IPS-15b (cell line): ENCODE measurements around the gene TMEM164.

ENCODE experiments used
- H3K27me3 ChIP-seq: one replicate; pipeline ENCODE4 v1.6.1; 2013; ENCODE audit warnings: low read length; ENCODE audit not compliant: control insufficient read depth, insufficient read depth
- H3K36me3 ChIP-seq: one replicate; pipeline ENCODE4 v1.6.1; 2013; ENCODE audit warnings: low read length; ENCODE audit not compliant: control insufficient read depth, insufficient read depth
- H3K4me1 ChIP-seq: one replicate; pipeline ENCODE4 v1.6.1; 2013; ENCODE audit warnings: mild to moderate bottlenecking, low read length; ENCODE audit not compliant: control insufficient read depth, insufficient read depth
- H3K4me3 ChIP-seq: one replicate; pipeline ENCODE4 v1.5.1; 2013; ENCODE audit warnings: low read depth, low read length
- H3K9ac ChIP-seq: one replicate; pipeline ENCODE4 v1.6.1; 2013; ENCODE audit warnings: low read depth, mild to moderate bottlenecking, low read length
- H3K9me3 ChIP-seq: one replicate; pipeline ENCODE4 v1.6.1; 2013; ENCODE audit warnings: mild to moderate bottlenecking, low read length; ENCODE audit not compliant: control insufficient read depth, insufficient read depth

Gene TMEM164

GRCh38 chrX:110045421-110045820, 42.5 kb downstream of the TMEM164 start:
- Histone ChIP-seq H3K9ac (no peak overlapping the region), H3K9me3 (no peaks in the 10 kb centered on the region), H3K36me3 (no peaks in the 10 kb centered on the region), H3K4me1 (peaks cover 6% of the 10 kb centered on the region), H3K27me3 (no peaks in the 10 kb centered on the region), H3K4me3 (no peak overlapping the region)

DNA sequence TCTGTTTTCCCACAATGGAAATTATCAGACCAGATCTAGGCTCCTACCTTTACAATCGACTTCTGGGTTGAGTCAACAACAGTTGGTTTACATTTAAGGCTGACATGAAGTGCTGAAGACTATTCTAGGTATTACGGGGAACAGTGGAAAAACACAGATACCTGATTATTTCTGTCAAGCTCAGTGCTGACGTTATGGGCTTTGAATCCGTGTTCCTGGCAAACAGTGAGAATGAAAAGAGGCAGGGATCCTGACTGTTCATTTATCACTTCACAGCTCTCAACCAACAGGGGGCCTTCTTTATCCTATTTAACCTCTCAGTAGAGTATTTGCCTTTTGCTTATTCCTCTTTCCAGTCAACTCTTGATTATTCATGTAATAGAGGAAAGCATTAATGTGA, 43.1 kb downstream of the TMEM164 start:
- Histone ChIP-seq H3K27me3 (no peaks in the 10 kb centered on the region), H3K9ac (no peak overlapping the region), H3K4me1 (peaks cover 6% of the 10 kb centered on the region), H3K9me3 (no peaks in the 10 kb centered on the region), H3K36me3 (no peaks in the 10 kb centered on the region), H3K4me3 (no peak overlapping the region)

DNA sequence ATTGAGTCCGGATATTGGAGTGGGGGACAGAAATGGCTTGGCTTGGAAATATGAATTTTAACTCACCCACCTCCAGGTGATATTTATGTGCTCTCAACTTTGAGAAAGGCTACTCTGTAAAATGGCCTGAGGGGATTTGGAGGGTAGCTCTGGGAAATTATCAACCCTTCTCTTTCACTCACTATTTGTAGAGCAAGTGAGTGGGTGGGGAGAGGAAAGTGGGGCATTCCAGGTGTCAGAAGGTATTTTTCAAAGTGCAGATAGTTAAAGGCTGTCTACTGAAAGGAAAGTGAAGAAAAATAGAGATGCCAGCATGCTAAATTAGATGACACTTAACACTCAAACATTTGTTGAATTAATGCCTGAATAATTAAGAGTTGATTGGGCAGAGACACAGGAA, 44.1 kb downstream of the TMEM164 start:
- no peaks in the 10 kb centered on the region for H3K27me3 ChIP-seq
- H3K9ac ChIP-seq: no peak overlapping the region
- peaks cover 6% of the 10 kb centered on the region for H3K4me1 ChIP-seq
- H3K36me3 ChIP-seq: no peaks in the 10 kb centered on the region
- H3K4me3 ChIP-seq: no peak overlapping the region
- no peaks in the 10 kb centered on the region for H3K9me3 ChIP-seq

DNA sequence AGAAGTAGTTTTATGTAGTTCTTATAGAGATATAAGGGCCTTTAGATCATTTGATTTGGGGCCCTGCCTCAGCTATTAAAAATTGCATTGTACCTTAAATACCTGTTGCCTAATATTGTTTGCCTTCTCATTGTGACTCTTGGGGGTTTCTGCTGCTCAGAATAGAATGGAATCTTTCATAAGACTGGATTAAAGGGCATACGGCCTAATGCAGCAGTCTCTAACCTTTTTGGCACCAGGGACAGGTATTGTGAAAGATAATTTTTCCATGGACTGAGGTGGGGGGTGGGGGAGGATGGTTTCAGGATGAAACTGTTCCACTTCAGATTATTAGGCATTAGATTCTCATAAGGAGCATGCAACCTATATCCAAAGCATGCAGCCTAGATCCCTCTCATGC, 46.2 kb downstream of the TMEM164 start:
- Histone ChIP-seq H3K9me3 (no peaks in the 10 kb centered on the region), H3K4me3 (no peak overlapping the region), H3K36me3 (no peaks in the 10 kb centered on the region), H3K27me3 (no peaks in the 10 kb centered on the region), H3K9ac (no peak overlapping the region), H3K4me1 (peaks cover 6% of the 10 kb centered on the region)

DNA sequence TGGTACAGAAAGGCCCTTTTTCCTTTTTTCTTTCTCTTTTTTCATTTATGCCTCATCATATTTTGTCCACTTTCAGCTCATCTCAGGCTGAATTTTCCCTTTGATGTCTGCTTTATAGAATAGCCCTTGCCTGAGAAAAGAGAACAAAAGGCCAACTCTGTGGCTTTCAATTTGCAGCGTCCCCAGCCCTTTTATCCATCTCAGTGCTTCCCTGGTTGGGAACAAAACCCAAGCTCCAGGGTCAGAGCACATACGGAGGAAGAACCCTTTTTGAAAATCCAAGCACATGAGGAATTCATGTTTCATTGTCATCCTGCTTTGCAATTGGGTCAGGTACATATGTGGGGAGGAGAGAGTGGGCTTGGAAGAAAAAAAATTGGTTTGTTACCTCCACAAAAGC, 47.5 kb downstream of the TMEM164 start:
- no peak overlapping the region for H3K9ac ChIP-seq
- H3K9me3 ChIP-seq: no peaks in the 10 kb centered on the region
- H3K4me1 ChIP-seq: peaks cover 6% of the 10 kb centered on the region
- no peak overlapping the region for H3K4me3 ChIP-seq
- no peaks in the 10 kb centered on the region for H3K27me3 ChIP-seq
- no peaks in the 10 kb centered on the region for H3K36me3 ChIP-seq

DNA sequence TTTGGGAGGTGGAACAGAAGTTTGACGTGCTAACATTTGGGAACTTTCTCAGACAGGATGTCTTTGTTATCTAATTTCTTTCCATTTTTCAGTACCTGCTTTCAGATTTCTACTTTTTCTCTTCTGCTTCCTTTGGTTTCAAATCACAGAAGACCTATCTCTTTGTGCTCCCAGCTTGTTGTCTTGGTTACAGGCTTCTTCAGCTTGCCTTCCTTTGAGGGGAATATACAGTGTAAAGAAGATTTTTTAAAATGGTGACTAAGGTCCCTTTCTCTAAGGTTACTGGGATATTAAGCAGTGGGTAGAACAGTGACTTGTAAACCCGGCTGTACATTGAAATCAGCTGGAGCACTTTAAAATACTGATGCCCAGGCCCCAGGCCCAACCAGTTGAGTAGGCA, 48.0 kb downstream of the TMEM164 start:
- no peak overlapping the region for H3K9ac ChIP-seq
- peaks cover 2% of the 10 kb centered on the region for H3K4me1 ChIP-seq
- H3K27me3 ChIP-seq: no peaks in the 10 kb centered on the region
- no peak overlapping the region for H3K4me3 ChIP-seq
- H3K36me3 ChIP-seq: no peaks in the 10 kb centered on the region
- no peaks in the 10 kb centered on the region for H3K9me3 ChIP-seq

GRCh38 chrX:110051559-110051958, 48.6 kb downstream of the TMEM164 start:
- no peak overlapping the region for H3K4me3 ChIP-seq
- H3K27me3 ChIP-seq: no peaks in the 10 kb centered on the region
- no peak overlapping the region for H3K9ac ChIP-seq

GRCh38 chrX:110052303-110052702, 49.4 kb downstream of the TMEM164 start:
- Histone ChIP-seq H3K27me3 (no peaks in the 10 kb centered on the region), H3K9me3 (no peaks in the 10 kb centered on the region), H3K4me1 (no peaks in the 10 kb centered on the region), H3K4me3 (no peak overlapping the region), H3K9ac (no peak overlapping the region), H3K36me3 (no peaks in the 10 kb centered on the region)

More at GRCh38 chrX:110051559-110051958, 48.6 kb downstream of the TMEM164 start:
- no peaks in the 10 kb centered on the region for H3K36me3 ChIP-seq
- H3K9me3 ChIP-seq: no peaks in the 10 kb centered on the region
- no peaks in the 10 kb centered on the region for H3K4me1 ChIP-seq

DNA sequence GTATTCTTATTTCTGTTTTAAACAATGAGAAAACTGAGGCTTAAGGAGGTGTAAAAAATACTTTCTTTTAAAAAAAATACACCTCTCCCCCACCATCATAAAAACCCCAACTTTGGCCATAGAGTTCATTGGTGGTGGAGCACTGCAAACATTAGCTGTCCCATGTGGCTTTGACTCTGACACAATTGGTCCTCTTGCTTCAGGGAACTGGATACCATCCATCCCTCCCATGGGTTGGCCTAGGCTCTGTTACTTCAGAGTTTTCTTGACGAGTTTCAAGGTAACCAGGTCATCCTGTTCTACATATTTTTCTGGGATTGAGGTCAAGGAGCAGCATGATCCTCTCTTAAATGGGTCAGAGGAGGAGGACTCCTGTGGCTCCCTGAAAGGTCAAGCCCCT, 50.5 kb downstream of the TMEM164 start:
- H3K9me3 ChIP-seq: no peaks in the 10 kb centered on the region
- H3K9ac ChIP-seq: no peak overlapping the region
- no peak overlapping the region for H3K4me3 ChIP-seq
- H3K27me3 ChIP-seq: no peaks in the 10 kb centered on the region
- no peaks in the 10 kb centered on the region for H3K4me1 ChIP-seq
- no peaks in the 10 kb centered on the region for H3K36me3 ChIP-seq

DNA sequence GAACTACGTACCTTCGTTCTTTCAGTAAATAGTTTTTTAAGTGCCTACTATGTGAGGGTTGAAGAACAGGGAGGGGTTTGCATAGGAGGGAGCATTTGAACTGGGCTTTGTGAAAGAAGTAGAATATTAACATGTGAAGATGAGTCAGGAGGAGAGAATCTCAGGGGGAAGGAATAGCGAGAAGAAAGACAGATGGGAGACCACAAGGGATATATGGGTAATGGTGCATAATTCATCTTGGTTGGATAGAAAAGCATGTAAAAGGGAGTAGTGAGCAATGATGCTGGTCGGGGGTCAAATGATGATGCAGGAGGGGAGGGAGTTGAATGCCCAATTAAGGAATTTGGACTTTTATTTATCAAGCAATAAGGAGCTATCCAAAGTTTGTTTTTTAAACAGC, 52.7 kb downstream of the TMEM164 start:
- H3K4me3 ChIP-seq: no peak overlapping the region
- H3K9me3 ChIP-seq: no peaks in the 10 kb centered on the region
- no peaks in the 10 kb centered on the region for H3K36me3 ChIP-seq
- no peaks in the 10 kb centered on the region for H3K27me3 ChIP-seq
- no peak overlapping the region for H3K9ac ChIP-seq
- no peaks in the 10 kb centered on the region for H3K4me1 ChIP-seq

GRCh38 chrX:110056419-110056818, 53.5 kb downstream of the TMEM164 start:
- H3K9ac ChIP-seq: no peak overlapping the region
- H3K27me3 ChIP-seq: no peaks in the 10 kb centered on the region

DNA sequence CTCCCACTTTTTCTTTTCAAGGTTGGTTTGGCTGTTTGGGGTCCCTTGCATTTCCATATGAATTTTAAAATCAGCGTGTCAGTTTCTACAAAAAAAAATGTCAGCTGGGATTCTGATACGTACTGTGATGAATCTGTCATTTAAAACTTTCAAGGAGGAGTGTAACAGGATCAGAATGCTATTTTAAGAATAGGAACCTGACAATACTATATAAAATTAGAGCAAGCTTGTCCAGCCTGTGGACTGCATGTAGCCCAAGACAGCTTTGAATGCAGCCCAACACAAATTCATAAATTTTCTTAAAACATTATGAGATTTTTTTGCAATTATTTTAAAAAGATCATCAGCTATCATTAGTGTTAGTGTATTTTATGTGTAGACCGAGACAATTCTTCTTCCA, 56.5 kb downstream of the TMEM164 start:
- Histone ChIP-seq H3K9ac (no peak overlapping the region), H3K27me3 (no peaks in the 10 kb centered on the region), H3K4me1 (no peaks in the 10 kb centered on the region), H3K9me3 (no peaks in the 10 kb centered on the region), H3K36me3 (no peaks in the 10 kb centered on the region), H3K4me3 (no peak overlapping the region)

More at GRCh38 chrX:110056419-110056818, 53.5 kb downstream of the TMEM164 start:
- Histone ChIP-seq H3K4me3 (no peak overlapping the region), H3K9me3 (no peaks in the 10 kb centered on the region), H3K36me3 (no peaks in the 10 kb centered on the region), H3K4me1 (no peaks in the 10 kb centered on the region)

DNA sequence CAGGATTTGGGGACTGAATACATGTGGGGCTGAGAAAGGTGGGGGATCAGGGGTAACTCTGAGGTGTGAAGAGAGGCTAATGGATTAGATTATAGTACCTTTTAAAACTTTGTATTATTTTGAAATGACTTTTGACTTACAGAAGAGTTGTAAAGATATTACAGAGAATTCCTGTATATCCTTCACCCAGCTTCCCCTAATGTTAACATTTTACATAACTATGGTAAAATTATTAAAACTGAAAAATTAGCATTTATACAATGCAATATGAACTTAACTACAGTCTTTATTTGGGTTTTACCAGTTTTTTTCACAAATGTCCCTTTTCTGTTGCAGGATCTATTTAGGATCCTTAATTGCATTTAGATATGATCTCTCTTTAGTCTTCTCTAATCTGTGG, 57.4 kb downstream of the TMEM164 start:
- Histone ChIP-seq H3K4me1 (no peaks in the 10 kb centered on the region), H3K27me3 (no peaks in the 10 kb centered on the region), H3K9ac (no peak overlapping the region), H3K4me3 (no peak overlapping the region), H3K36me3 (no peaks in the 10 kb centered on the region), H3K9me3 (no peaks in the 10 kb centered on the region)
